Measurements from ENCODE around the gene POPDC2. TPM values are rescaled to one million over a fixed set of nuclear protein-coding genes. Genes with fewer than 3 reads are reported as not detected.

POPDC2 gene
- total and polyA plus RNA-seq, 2 donors (not counting 1 experiment from before 2014, with no cell fraction given), result 8.0 to 9.5 TPM

- H4K20me1 ChIP-seq (ENCODE audit: control insufficient read depth, insufficient read depth, low read length, poor library complexity, severe bottlenecking), result no peaks in the 10 kb centered on the region
- POLR2A ChIA-PET, result interaction anchor here (1.1 kb wide), 1 partner anchor 48 kb away, joined by 3 read pairs; no protein-coding TSS in a partner anchor
- no peaks in the 10 kb centered on the region for H3K9me3 Mint-ChIP-seq (ENCODE audit: insufficient read depth)
- peaks cover 29 to 30% of the 10 kb centered on the region in 2 donors for H3K4me1 ChIP-seq (ENCODE audit: control insufficient read depth in 2 of 2, insufficient read depth in 2 of 2, low read length in 2 of 2)
- no peaks in the 10 kb centered on the region for H3K27me3 ChIP-seq (replicated peaks in 1 of 4; ENCODE audit: control extremely low read depth in 1 of 4, control insufficient read depth in 3 of 4, insufficient read depth in 4 of 4, low read length in 3 of 4)
- DNase-seq (peak; percentile 76), ATAC-seq (ENCODE audit: low read depth) (peak; percentile 61)
- no peaks in the 10 kb centered on the region for H3K36me3 ChIP-seq (replicated peaks in 1 of 2; ENCODE audit: control extremely low read depth in 1 of 2, control insufficient read depth in 1 of 2, extremely low read depth in 1 of 2, insufficient read depth in 2 of 2, low read length in 1 of 2)
- peaks cover 46% of the 10 kb centered on the region for H3K4me1 Mint-ChIP-seq
- H3K9me3 ChIP-seq (ENCODE audit: control extremely low read depth in 1 of 3, control insufficient read depth in 2 of 3, insufficient read depth in 1 of 3, low read length in 2 of 3), result no peaks in the 10 kb centered on the region
- WGBS (ENCODE audit: insufficient coverage), result no CpG with 5 or more reads among the region's 1 CpG
- H3K4me3 ChIP-seq (ENCODE audit: control extremely low read depth in 1 of 5, extremely low read depth in 1 of 5, insufficient read depth in 1 of 5, low read depth in 2 of 5, low read length in 4 of 5), result no peak overlapping the region
- H3K27me3 Mint-ChIP-seq, result no peaks in the 10 kb centered on the region
- H2AFZ ChIP-seq (ENCODE audit: insufficient read depth, low read depth, low read length, poor library complexity, severe bottlenecking), result no peak overlapping the region
- H3K79me2 ChIP-seq (ENCODE audit: control insufficient read depth, insufficient read depth, low read length), result no peaks in the 10 kb centered on the region
- peak overlapping the region; percentile 26 to 83 for H3K27ac ChIP-seq (ENCODE audit: low read length in 2 of 2)
- H3K9ac ChIP-seq (ENCODE audit: low read length), result peak overlapping the region; percentile 37
- intact Hi-C loops (cut with micrococcal nuclease), result loop anchor here (1.0 to 5.0 kb wide), 4 partner anchors 10 to 67 kb away; partner anchors contain the start of gene COX17
- H3K4me2 ChIP-seq (replicated peaks; ENCODE audit: low read depth, low read length, poor library complexity, severe bottlenecking), result peak overlapping the region; percentile 60
- CTCF ChIA-PET, result interaction anchor here (1.0 to 2.0 kb wide), 5 partner anchors 28 to 744 kb away, joined by 3 to 7 read pairs (median 3); partner anchors contain the start of gene CD80
- H3K4me3 Mint-ChIP-seq, result peak overlapping the region; percentile 73
- H3K27ac Mint-ChIP-seq, result peak overlapping the region; percentile 90
- TF ChIP-seq EZH2 (IDR thresholded peaks at IDR 0.05; ENCODE audit: borderline replicate concordance, insufficient read depth, low read depth, low read length, poor library complexity, severe bottlenecking) (no peak), CTCF (IDR thresholded peaks at IDR 0.05) (no peak)
These were observed 31.5 kb downstream of the POPDC2 start for GRCh38 chr3:119628816-119629445.

- peak overlapping the region; percentile 90 for H3K27ac Mint-ChIP-seq
- Histone ChIP-seq H3K79me2 (ENCODE audit: control insufficient read depth, insufficient read depth, low read length) (no peaks in the 10 kb centered on the region), H3K27ac (ENCODE audit: low read length in 2 of 2) (peak overlapping the region; percentile 26 to 83), H3K4me2 (replicated peaks; ENCODE audit: low read depth, low read length, poor library complexity, severe bottlenecking) (peak overlapping the region; percentile 60), H3K9ac (ENCODE audit: low read length) (peak overlapping the region; percentile 37), H4K20me1 (ENCODE audit: control insufficient read depth, insufficient read depth, low read length, poor library complexity, severe bottlenecking) (no peaks in the 10 kb centered on the region), H3K36me3 (replicated peaks in 1 of 2; ENCODE audit: control extremely low read depth in 1 of 2, control insufficient read depth in 1 of 2, extremely low read depth in 1 of 2, insufficient read depth in 2 of 2, low read length in 1 of 2) (no peaks in the 10 kb centered on the region), H3K27me3 (replicated peaks in 1 of 4; ENCODE audit: control extremely low read depth in 1 of 4, control insufficient read depth in 3 of 4, insufficient read depth in 4 of 4, low read length in 3 of 4) (no peaks in the 10 kb centered on the region), H3K9me3 (ENCODE audit: control extremely low read depth in 1 of 3, control insufficient read depth in 2 of 3, insufficient read depth in 1 of 3, low read length in 2 of 3) (no peaks in the 10 kb centered on the region), H2AFZ (ENCODE audit: insufficient read depth, low read depth, low read length, poor library complexity, severe bottlenecking) (no peak overlapping the region), H3K4me1 (ENCODE audit: control insufficient read depth in 2 of 2, insufficient read depth in 2 of 2, low read length in 2 of 2) (peaks cover 29 to 30% of the 10 kb centered on the region in 2 donors), H3K4me3 (ENCODE audit: control extremely low read depth in 1 of 5, extremely low read depth in 1 of 5, insufficient read depth in 1 of 5, low read depth in 2 of 5, low read length in 4 of 5) (peak overlapping the region in 1 of 5 experiments; percentile 51)
- H3K27me3 Mint-ChIP-seq, result no peaks in the 10 kb centered on the region
- ChIA-PET CTCF (interaction anchor here (1.0 to 2.0 kb wide), 5 partner anchors 28 to 744 kb away, joined by 3 to 7 read pairs (median 3); partner anchors contain the start of gene CD80), POLR2A (interaction anchor here (1.1 kb wide), 1 partner anchor 48 kb away, joined by 3 read pairs; no protein-coding TSS in a partner anchor)
- peak overlapping the region; percentile 73 for H3K4me3 Mint-ChIP-seq
- TF ChIP-seq CTCF (IDR thresholded peaks at IDR 0.05), result no peak
- no peak for TF ChIP-seq EZH2 (IDR thresholded peaks at IDR 0.05; ENCODE audit: borderline replicate concordance, insufficient read depth, low read depth, low read length, poor library complexity, severe bottlenecking)
- H3K9me3 Mint-ChIP-seq (ENCODE audit: insufficient read depth), result no peaks in the 10 kb centered on the region
- 0% methylated on average over 3 of the region's 4 CpGs for WGBS (ENCODE audit: insufficient coverage)
- DNase-seq, result peak; percentile 77
- intact Hi-C loops (cut with micrococcal nuclease), result loop anchor here (1.0 to 5.0 kb wide), 4 partner anchors 11 to 66 kb away; partner anchors contain the start of gene COX17
- H3K4me1 Mint-ChIP-seq, result peaks cover 46% of the 10 kb centered on the region
- ATAC-seq (ENCODE audit: low read depth), result peak; percentile 87
These were observed 32.0 kb downstream of the POPDC2 start for GRCh38 chr3:119628390-119628789.
